OCI-LY3 (cell line): ENCODE results near the gene TMEM163.

Experiments
- CTCF ChIP-seq: fragments of 200-600, 300-600 bp; sonication (generic); IDR thresholded peaks from 2 replicates; pipeline ENCODE4 v1.5.1; 2014; ENCODE audit warnings: antibody characterized with exemption, low read length, low read depth
- EZH2phosphoT487 ChIP-seq: fragments of 200-600 bp; shearing (Covaris generic); IDR thresholded peaks from 2 replicates; pipeline ENCODE4 v1.6.1; 2018; ENCODE audit warnings: antibody characterized with exemption, mixed run types, low read depth

GRCh38 chr2:134674687-134675086 is 44.1 kb downstream of the TMEM163 start:
- no peak for TF ChIP-seq CTCF
- TF ChIP-seq EZH2phosphoT487, result no peak
